ENCODE data around the gene HAVCR2.

The HAVCR2 gene

DNA sequence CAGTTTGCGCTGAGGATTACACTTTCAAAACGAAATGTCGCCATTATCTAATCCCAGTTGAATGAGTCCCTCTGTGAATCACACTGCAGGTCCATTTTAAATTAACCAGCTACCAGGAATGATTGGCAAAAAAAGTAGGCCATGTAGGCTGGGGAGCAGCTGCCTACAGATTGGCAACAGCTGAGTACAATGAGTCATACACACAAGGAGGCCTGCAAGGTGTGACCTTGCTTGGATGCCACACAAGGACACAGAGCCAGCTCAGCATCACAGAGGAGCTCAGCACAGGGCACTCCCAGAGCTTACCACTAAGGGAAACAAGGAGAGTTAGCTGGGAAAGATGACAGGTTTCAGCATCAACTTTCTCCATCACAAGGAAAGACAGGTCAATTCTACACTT, 62.8 kb downstream of the HAVCR2 start:
- DNase-seq (ENCODE audit: low read depth, low spot score): no peak

DNA sequence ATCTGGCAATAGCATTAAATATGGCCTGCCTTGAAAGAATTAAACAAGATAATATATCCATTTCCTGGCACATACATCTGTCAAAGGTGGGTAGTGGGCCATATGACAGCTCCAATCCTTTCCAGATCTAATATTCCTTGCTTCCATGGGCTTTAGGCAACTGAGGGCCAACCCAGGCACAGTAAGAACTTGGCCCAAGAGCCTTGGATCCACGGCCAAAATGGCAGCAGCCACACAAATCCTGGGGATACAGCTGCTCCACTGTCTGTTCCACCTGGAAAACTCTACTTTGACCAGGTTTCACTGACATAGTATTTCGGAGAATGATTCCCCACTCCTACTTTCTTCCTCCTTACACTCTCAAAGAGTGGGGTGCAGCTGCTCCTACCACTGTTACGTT, 63.2 kb downstream of the HAVCR2 start:
- no peak for DNase-seq (ENCODE audit: low read depth, low spot score)

DNA sequence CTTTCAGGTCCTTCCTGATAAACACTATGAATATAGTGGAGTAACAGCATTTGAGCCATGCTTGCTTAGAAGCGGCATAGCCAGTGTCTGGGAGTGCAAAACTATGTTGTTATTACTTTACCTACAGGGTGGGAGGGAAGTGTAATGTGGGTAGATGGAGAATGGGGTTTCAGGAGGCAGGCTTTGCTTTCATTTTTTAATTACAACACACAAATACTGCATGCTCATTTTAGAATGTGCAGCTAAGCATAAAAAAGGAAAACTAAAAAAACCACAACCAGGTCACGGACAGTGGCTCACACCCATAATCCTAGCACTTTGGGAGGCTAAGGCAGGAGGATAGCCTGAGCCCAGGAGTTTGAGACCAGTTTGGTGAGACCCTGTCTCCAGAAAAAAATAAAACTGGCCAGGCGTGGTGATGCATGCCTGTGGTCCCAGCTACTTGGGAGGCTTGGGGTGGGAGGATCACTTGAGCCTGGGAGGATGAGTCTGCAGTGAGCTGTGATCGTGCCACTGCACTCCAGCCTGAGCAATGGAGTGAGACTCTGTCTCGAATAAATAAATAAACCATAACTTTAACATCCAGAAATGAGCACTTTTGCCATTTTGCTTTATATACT, 70.2 kb downstream of the HAVCR2 start:
- no peak for DNase-seq (ENCODE audit: low read depth, low spot score)
